GM12878 (cell line): ENCODE data around the gene PGAM2. TPM values are rescaled to one million over a fixed set of nuclear protein-coding genes. Genes with fewer than 3 reads are reported as not detected.

Experiments
- ATAC-seq: fragments of 200-7000 bp; cut with Tn5 transposase; 3 replicates; pipeline ENCODE4 v1.9.1; 2020; ENCODE audit warnings: mild to moderate bottlenecking, moderate library complexity
- BruUV-seq: library from RNA; stranded (reverse); fragments of 400-500 nt; replicated peaks from 2 replicates; lab custom pipeline; 2021; lab: Mats Ljungman, UMichigan
- CTCF ChIA-PET: fragments of 300-600 bp; sonication (Branson Sonifier 250); formaldehyde crosslinking; extraction: SDS; loops from one replicate; lab custom pipeline; 2021; ENCODE audit warnings: inconsistent platforms; lab: Yijun Ruan, JAX
- POLR2A ChIA-PET: fragments of 350-600 bp; formaldehyde crosslinking; extraction: SDS; loops from one replicate; lab custom pipeline; 2021; ENCODE audit warnings: inconsistent platforms; lab: Charles Lee
- RAD21 ChIA-PET: fragments of 300-600 bp; sonication (Branson Sonifier 250); formaldehyde crosslinking; loops from one replicate; lab custom pipeline; 2023; ENCODE audit warnings: antibody characterized with exemption; ENCODE audit not compliant: unreplicated experiment; lab: Charles Lee
- SMC1A ChIA-PET: fragments of 300-600 bp; sonication (Branson Sonifier 250); formaldehyde crosslinking; loops from one replicate; lab custom pipeline; 2023; ENCODE audit not compliant: unreplicated experiment, uncharacterized antibody; lab: Charles Lee
- DNase-seq: peaks from one replicate; pipeline ENCODE4 v3.0.0-alpha.2; 2011; ENCODE audit warnings: low read depth, low spot score
- FAIRE-seq: peaks from 3 replicates; lab custom pipeline; 2011; peaks lifted over from hg19 to GRCh38; lab: Jason Lieb, UNC
- H2AFZ ChIP-seq: 2 replicates; pipeline ENCODE4 v1.6.0; 2011; ENCODE audit warnings: low read depth, low read length, control low read depth; ENCODE audit not compliant: control insufficient read depth
- H3K27ac ChIP-seq: 2 replicates; pipeline ENCODE4 v1.5.1; 2011; ENCODE audit warnings: control low read depth; ENCODE audit not compliant: control insufficient read depth, insufficient read depth
- H3K27me3 ChIP-seq, 2 experiments: replicated peaks in 1 of 2; 2 replicates each; pipeline versions ENCODE4 v1.6.0 to v1.6.1; 2011; ENCODE audit warnings: low read length in 1 of 2; ENCODE audit not compliant: control insufficient read depth in 2 of 2, insufficient read depth in 2 of 2
- H3K36me3 ChIP-seq, 2 experiments: 2 replicates each; pipeline ENCODE4 v1.5.1; 2011; ENCODE audit warnings: low read length in 1 of 2; ENCODE audit not compliant: control insufficient read depth in 2 of 2, insufficient read depth in 2 of 2
- H3K4me1 ChIP-seq: 2 replicates; pipeline ENCODE4 v1.6.1; 2011; ENCODE audit warnings: mild to moderate bottlenecking, low read length, moderate library complexity, mixed read lengths; ENCODE audit not compliant: control insufficient read depth, insufficient read depth
- H3K4me2 ChIP-seq: 2 replicates; pipeline ENCODE4 v1.6.0; 2011; ENCODE audit warnings: control low read depth; ENCODE audit not compliant: control insufficient read depth, insufficient read depth
- H3K4me3 ChIP-seq: fragments of 200-600 bp; sonication (generic); 2 replicates; pipeline ENCODE4 v1.5.1; 2016
- H3K79me2 ChIP-seq: 2 replicates; pipeline ENCODE4 v1.6.0; 2011; ENCODE audit warnings: low read length; ENCODE audit not compliant: control insufficient read depth, insufficient read depth
- H3K9ac ChIP-seq: 2 replicates; pipeline ENCODE4 v1.8.0; 2011; ENCODE audit warnings: low read length, control low read depth, mixed read lengths; ENCODE audit not compliant: control insufficient read depth, insufficient read depth
- H3K9me3 ChIP-seq: replicated peaks from 3 replicates; pipeline ENCODE4 v1.5.1; 2011; ENCODE audit warnings: mild to moderate bottlenecking, low read length; ENCODE audit not compliant: control insufficient read depth, insufficient read depth
- H4K20me1 ChIP-seq: 2 replicates; pipeline ENCODE4 v1.6.0; 2011; ENCODE audit not compliant: control insufficient read depth, insufficient read depth
- BACH1 ChIP-seq: fragments of 450-650 bp; IDR thresholded peaks from 2 replicates; pipeline ENCODE4 v1.6.1; 2017; ENCODE audit warnings: mild to moderate bottlenecking, borderline replicate concordance
- HDAC2 ChIP-seq: fragments of 200-600 bp; sonication (generic); IDR thresholded peaks from 2 replicates; pipeline ENCODE4 v1.6.1; 2017
- NFIC ChIP-seq: IDR thresholded peaks from 2 replicates; pipeline ENCODE4 v1.6.1; 2012; ENCODE audit warnings: low read depth, mild to moderate bottlenecking, inconsistent platforms, low read length, moderate library complexity
- NR2C1 ChIP-seq: fragments of 450-650 bp; IDR thresholded peaks from 2 replicates; pipeline ENCODE4 v1.6.1; 2017; ENCODE audit warnings: antibody characterized with exemption, mild to moderate bottlenecking, moderate library complexity
- NR2C2 ChIP-seq: IDR thresholded peaks from 2 replicates; pipeline ENCODE4 v1.6.1; 2011; ENCODE audit warnings: borderline replicate concordance, low read depth; ENCODE audit not compliant: control insufficient read depth, insufficient read length
- PAX5 ChIP-seq: IDR thresholded peaks from 2 replicates; pipeline ENCODE4 v1.6.1; 2011; ENCODE audit warnings: low read depth, low read length, borderline replicate concordance
- RB1 ChIP-seq: fragments of 450-650 bp; formaldehyde crosslinking; IDR thresholded peaks from 2 replicates; pipeline ENCODE4 v1.6.1; 2017; ENCODE audit warnings: mild to moderate bottlenecking, borderline replicate concordance
- SMAD1 ChIP-seq: fragments of 450-650 bp; IDR thresholded peaks from 2 replicates; pipeline ENCODE4 v1.6.1; 2018; ENCODE audit warnings: mild to moderate bottlenecking, low read depth; ENCODE audit not compliant: partially characterized antibody
- ZNF24 ChIP-seq: fragments of 450-650 bp; IDR thresholded peaks from 2 replicates; pipeline ENCODE4 v1.6.1; 2017; ENCODE audit warnings: antibody characterized with exemption, mild to moderate bottlenecking
- WGBS: methylation state at CpG from one replicate; pipeline ENCODE4 v1.1.6; 2016; ENCODE audit warnings: low lambda C conversion rate; ENCODE audit not compliant: insufficient replicate concordance, insufficient coverage; ENCODE audit errors: missing lambda C conversion rate; 5-methylcytosine and 5-hydroxymethylcytosine counted together
- in situ Hi-C: fragments of 300-500 bp; cut with MboI; formaldehyde crosslinking; loops from 9 replicates; pipeline ENCODE4 v1.14.3; 2018; ENCODE audit warnings: mixed read lengths
- intact Hi-C: fragments of 100-400 bp; cut with micrococcal nuclease; formaldehyde crosslinking; loops from one replicate; pipeline ENCODE4 v1.14.2; 2022; ENCODE audit not compliant: unreplicated experiment
- polyA plus RNA-seq, 11 experiments: library from polyadenylated mRNA; depleted of rRNA in 4 of 11; unstranded in 6 of 11; stranded (reverse) in 5 of 11; fragments of >200 nt; fragmentation: Nextera tagmentation in 4 of 11; fragmentation: Illumina TruSeq in 1 of 11; extraction: Ambion mirVana in 4 of 11; extraction: Trizol in 1 of 11; gene quantifications; 1 replicate in 1 of 11; 2 replicates in 10 of 11; pipeline versions ENCODE4 v1.2.1 to v1.2.3, GENCODE V29; 2011 to 2016; ENCODE audit warnings: inconsistent platforms in 2 of 11, missing spikeins in 2 of 11, low read depth in 1 of 11
- total RNA-seq, 4 experiments: library from RNA; depleted of rRNA in 3 of 4; stranded (reverse); fragments of >200 nt in 3 of 4; fragmentation: Illumina TruSeq in 1 of 4; extraction: Trizol in 1 of 4; gene quantifications; 2 replicates each; pipeline versions ENCODE4 v1.2.1 to v1.2.3, GENCODE V29; 2013 to 2021
- TF ChIP-seq, protein P1 (sequence below): fragments of 450-650 bp; formaldehyde crosslinking; IDR thresholded peaks from 2 replicates; pipeline ENCODE4 v1.5.0; 2022; ENCODE audit warnings: mild to moderate bottlenecking, missing genetic modification characterization

PGAM2 gene
- total and polyA plus RNA-seq, 10 of the 15 experiments (the other 5 are each of a cell fraction or from before 2014, with no cell fraction given), result not detected

DNA sequence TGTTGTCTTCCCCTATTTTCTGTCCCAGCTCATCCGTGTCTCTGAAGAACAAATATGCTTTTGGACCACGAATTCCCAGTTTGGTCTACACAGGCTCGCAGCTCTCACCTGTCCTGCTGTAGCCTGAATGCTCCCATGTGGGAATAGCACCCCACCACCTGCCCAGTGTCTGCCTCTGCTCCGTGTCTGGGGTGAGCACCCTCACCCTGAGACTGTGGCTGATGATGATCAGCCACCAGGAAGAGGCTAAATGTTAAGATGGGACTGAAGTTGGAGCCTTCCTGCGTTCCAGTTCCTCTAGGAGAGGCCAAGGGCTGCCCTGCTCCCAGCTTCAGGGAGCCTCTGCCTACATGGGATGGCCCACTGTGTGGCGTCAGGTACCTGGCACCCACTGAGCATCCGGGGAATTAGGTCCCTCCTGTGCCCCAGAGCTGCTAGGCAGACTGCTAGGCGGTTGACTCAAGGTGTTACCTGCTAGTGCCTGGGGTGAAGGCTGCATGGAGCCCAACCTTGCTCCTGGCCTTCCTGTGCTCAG, 3.7 kb downstream of the PGAM2 start:
- Histone ChIP-seq H3K9me3 (no peaks in the 10 kb centered on the region), H3K9ac (no peak overlapping the region), H3K4me1 (peaks cover 24% of the 10 kb centered on the region), H3K27me3 (no peaks in the 10 kb centered on the region), H3K27ac (no peak overlapping the region), H2AFZ (no peak overlapping the region), H3K79me2 (no peaks in the 10 kb centered on the region), H3K36me3 (peaks cover 35 to 40% of the 10 kb centered on the region in 2 experiments), H3K4me3 (no peak overlapping the region), H4K20me1 (peaks cover 3% of the 10 kb centered on the region; the same call in 1 of the 2 replicates), H3K4me2 (no peak overlapping the region)
- no peak for TF ChIP-seq NR2C1
- no peak for TF ChIP-seq RB1
- TF ChIP-seq NR2C2, result no peak
- no peak for TF ChIP-seq NFIC
- TF ChIP-seq HDAC2, result no peak
- TF ChIP-seq ZNF24, result no peak
- TF ChIP-seq PAX5, result no peak
- TF ChIP-seq, protein P1, sequence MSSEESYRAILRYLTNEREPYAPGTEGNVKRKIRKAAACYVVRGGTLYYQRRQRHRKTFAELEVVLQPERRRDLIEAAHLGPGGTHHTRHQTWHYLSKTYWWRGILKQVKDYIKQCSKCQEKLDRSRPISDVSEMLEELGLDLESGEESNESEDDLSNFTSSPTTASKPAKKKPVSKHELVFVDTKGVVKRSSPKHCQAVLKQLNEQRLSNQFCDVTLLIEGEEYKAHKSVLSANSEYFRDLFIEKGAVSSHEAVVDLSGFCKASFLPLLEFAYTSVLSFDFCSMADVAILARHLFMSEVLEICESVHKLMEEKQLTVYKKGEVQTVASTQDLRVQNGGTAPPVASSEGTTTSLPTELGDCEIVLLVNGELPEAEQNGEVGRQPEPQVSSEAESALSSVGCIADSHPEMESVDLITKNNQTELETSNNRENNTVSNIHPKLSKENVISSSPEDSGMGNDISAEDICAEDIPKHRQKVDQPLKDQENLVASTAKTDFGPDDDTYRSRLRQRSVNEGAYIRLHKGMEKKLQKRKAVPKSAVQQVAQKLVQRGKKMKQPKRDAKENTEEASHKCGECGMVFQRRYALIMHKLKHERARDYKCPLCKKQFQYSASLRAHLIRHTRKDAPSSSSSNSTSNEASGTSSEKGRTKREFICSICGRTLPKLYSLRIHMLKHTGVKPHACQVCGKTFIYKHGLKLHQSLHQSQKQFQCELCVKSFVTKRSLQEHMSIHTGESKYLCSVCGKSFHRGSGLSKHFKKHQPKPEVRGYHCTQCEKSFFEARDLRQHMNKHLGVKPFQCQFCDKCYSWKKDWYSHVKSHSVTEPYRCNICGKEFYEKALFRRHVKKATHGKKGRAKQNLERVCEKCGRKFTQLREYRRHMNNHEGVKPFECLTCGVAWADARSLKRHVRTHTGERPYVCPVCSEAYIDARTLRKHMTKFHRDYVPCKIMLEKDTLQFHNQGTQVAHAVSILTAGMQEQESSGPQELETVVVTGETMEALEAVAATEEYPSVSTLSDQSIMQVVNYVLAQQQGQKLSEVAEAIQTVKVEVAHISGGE, result no peak
- no peak for TF ChIP-seq BACH1
- TF ChIP-seq SMAD1, result no peak
- FAIRE-seq (no peak), ATAC-seq (no peak), DNase-seq (no peak)
- POLR2A ChIA-PET, result interaction anchor here (1.0 kb wide), 1 partner anchor 20 kb away, joined by 3 read pairs; no protein-coding TSS in a partner anchor
- RAD21 ChIA-PET, result no interaction called here
- BruUV-seq, result no TSS peak
- 79% methylated on average over 8 of the region's 8 CpGs for WGBS
- intact Hi-C loops (no loop called here), in situ Hi-C loops (no loop called here)
- SMC1A ChIA-PET, result interaction anchor here (0.7 kb wide), 1 partner anchor 17 kb away, joined by 3 read pairs; no protein-coding TSS in a partner anchor
- CTCF ChIA-PET, result no interaction called here
